SW480 (cell line): ENCODE measurements around the gene HES4.
"Not testable (repeated sequence)": the region's sequence is repeated elsewhere in the genome, so short reads cannot be mapped to it uniquely, and the experiment has no call there.

ENCODE experiments used
- DNase-seq: peaks from one replicate; pipeline ENCODE4 v3.0.0-alpha.2; 2016; ENCODE audit warnings: low spot score

HES4 gene

GRCh38 chr1:1017397-1018320, 17.8 kb upstream of the HES4 start:
- not testable (repeated sequence) for DNase-seq

DNA sequence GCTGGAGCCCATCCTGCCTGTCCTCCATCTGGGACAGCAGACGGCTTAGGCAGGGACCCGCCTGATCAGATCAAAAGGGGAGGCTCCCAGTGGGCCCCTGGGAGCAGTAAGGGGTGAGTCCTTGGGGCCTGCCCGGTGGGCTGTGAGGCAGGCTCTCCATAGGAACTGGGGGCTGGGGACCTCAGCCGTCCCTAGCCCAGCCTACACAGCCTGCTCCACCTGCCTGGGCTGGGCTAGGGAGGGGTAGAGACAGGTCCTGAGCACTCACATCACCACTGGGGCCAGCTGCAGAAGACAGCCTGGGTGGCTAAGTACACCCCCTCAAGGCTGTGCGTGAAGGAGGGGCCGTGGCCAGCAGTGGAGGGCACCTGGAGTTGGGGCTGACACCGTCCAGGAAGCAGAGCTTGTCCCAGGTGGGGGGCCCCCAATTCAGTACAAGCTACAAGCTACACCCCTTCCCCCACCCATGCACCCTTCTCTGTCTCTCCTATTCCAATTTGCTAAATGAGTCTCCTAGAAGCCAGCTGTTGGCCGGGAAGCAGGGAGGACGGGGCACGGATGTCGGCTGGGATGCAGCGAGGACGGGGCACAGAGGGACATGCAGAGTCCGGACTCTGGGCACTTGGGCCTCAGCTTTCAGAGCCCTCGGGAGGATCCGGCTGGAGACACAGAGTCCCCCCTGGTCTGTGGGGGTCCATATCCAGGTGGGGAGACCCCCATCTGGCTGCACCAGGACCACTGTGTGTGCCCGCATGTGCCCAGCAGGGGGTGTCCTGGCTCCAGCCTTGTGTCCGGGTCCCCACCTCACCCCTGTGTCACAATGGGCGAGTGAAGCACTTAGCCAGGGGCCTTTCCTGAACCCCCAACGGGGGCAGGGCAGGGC, 15.1 kb upstream of the HES4 start:
- DNase-seq = no peak

DNA sequence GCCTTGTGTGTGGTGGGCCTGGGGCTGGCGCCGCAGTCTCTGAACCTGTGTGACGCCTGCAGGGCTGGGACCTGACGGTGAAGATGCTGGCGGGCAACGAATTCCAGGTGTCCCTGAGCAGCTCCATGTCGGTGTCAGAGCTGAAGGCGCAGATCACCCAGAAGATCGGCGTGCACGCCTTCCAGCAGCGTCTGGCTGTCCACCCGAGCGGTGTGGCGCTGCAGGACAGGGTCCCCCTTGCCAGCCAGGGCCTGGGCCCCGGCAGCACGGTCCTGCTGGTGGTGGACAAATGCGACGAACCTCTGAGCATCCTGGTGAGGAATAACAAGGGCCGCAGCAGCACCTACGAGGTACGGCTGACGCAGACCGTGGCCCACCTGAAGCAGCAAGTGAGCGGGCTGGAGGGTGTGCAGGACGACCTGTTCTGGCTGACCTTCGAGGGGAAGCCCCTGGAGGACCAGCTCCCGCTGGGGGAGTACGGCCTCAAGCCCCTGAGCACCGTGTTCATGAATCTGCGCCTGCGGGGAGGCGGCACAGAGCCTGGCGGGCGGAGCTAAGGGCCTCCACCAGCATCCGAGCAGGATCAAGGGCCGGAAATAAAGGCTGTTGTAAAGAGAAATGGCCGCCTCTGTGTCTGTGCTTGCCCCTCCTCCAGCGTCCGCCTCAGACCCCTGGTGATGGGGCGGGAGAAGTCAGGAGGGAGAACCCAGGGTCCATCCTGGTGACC, 14.2 kb upstream of the HES4 start:
- DNase-seq = no peak

- DNase-seq = peak; percentile 90
Measured at GRCh38 chr1:1013105-1013921, 13.4 kb upstream of the HES4 start, which contains the start of gene ISG15. ISG15 (plus strand) TSS chr1:1013497; CDS start chr1:1013574, 77 bp downstream.

DNA sequence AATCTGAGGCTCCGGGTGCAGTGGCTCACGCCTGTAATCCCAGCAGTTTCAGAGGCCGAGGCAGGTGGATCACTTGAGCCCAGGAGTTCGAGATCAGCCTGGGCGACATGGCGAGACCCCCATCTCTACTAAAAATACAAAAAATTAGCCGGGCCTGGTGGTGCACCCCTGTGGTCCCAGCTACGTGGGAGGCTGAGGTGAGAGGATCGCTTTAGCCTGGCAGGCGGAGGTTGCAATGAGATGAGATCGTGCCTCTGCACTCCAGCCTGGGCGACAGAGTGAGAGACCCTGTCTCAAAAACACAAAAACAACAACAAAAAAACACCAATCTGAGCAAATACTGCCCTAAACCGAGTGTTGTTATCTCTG, 12.8 kb upstream of the HES4 start:
- DNase-seq = not testable (repeated sequence)

DNA sequence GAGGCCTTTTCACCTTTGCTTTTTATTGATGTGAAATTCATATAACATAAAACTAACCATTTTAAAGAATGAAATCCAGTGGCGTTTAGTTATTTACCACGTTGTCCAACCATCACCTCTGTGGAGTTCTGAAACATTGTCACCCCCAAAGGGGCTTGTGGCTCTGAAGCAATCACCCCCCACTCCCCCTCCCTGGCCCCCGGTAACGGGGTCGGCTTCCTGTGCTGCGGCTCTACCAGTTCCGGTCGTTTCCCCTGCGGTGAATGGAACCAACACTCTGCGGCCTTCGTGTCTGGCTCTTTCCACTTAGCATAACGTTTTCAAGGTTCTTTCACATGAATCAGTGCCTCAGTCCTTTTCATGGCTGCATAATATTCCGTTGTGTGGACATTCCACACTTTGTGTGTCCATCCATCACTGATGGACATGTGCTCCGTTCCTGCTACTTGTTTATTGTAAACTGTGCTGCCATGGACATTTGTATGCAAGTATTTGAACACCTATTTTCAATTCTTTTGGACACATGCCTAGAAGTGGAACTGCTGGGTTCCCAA, 11.6 kb upstream of the HES4 start:
- DNase-seq = no peak

DNA sequence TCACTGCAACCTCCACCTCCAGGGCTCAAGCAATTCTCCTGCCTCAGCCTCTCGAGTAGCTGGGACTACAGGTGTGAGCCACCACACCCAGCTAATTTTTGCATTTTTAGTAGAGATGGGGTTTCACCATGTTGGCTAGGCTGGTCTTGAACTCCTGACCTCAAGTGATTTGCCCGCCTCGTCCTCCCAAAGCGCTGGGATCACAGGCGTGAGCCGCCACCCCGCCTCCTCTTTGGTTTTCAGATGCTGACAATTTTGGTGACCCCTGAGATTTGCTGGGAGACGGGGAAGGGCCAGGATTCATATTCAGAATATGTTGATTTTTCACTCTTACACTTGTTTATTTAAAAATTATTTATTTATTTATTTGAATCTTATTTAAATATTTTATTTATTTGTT, 10.2 kb upstream of the HES4 start:
- not testable (repeated sequence) for DNase-seq

DNA sequence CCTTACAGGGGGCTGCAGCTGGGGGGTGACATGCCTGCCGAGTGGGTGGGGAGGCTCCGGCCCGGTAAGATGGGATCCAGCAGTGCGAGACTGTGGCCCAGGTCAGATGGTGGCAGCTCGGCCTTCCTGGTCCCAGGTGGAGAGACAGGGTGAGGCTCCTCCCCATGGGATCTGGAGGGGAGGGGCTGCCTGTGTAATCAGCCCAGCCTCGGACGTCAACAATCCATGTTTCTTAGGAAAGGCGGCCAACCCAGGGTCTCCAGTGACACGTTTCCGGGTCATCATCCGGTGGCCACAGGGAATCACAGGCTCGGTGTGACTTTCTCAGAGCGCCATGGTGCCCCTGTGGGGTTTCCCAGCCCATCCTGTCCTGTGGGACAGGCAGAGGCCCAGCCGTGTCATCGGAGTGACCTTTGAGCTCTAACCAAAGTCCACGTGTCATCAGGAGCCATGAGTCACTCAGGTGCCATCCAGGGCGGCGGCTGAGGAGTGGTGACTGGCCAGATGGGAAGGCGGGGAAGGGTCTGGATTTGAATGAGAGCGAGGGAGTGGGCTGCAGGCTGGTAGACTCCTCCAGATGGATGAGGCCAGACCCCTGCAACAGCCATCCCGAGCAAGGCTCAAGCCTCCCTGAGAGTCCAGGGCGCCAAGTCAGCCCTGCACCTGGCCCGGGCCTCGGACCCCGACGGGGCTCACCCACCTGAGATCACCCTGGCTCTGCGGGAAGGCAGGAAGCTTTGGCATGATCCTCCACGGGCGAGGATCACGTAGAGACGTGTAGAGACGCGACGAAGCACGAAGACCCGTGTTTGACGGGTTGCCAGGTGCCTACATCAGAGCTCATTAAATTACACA, 6.6 kb upstream of the HES4 start:
- peak; percentile 97 for DNase-seq

GRCh38 chr1:1005774-1006304, 5.9 kb upstream of the HES4 start:
- no peak for DNase-seq

DNA sequence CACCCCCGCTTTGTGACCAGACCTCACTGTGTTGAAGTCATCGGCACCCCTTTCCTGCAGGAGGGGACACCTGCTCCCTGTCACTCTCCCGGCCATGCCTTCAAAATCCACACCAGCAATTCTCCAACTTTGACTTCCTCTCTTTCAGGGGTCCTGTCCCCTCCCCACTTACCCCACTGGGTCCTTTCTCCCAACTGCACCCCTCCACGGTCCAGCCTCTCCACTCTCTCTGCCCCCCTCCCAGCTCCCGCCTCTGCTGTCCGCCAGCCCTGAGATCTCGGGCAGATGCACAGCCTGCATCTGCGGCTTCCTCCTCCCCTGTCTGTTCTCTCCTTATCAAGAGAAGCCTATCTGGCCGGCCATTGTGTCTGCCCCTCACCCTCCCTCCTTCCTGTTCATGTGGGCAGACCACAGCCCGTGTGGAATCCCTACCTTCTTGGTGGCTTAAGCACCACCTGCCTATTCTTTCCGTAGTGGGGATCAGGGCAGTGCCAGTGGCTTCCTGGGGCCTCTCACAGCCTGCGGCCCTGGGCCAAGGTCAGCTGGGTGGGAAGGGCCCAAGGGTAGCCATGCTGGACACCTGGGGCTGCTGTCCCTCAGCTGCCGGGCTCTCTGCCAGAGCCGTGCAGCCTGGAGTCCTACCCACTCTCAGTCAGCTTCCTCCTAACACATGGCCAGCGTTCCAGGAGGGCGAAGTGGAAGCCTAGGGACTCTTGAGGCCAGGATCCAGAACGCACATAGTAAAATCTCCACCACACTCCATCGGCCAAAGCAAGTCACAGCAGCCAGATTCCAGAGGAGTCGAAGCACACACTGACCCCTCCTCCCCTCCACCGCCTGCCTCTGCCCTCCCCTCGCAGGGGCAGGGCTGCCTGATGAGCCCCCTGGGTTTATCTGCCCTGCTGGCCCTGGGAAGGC, 5.1 kb upstream of the HES4 start:
- peak; percentile 84 for DNase-seq

DNA sequence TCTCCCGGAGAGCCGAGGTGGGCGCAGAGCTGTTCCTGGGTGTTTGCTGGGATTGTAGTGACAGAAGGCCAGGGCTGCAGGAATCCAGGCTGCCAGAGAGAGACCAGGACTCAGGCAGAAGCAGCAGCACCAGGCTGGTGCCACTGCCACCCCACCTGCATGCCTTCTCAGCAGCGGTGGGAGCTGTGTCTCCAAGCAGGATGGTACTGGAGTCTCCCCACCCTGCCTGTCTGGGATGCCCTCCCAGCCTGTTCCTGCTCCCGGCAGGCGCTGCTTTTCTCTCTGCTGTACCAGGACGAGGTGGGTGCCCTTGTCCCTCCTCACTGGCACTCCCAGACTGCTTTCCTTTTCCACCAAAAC, 4.5 kb upstream of the HES4 start:
- DNase-seq = no peak

DNA sequence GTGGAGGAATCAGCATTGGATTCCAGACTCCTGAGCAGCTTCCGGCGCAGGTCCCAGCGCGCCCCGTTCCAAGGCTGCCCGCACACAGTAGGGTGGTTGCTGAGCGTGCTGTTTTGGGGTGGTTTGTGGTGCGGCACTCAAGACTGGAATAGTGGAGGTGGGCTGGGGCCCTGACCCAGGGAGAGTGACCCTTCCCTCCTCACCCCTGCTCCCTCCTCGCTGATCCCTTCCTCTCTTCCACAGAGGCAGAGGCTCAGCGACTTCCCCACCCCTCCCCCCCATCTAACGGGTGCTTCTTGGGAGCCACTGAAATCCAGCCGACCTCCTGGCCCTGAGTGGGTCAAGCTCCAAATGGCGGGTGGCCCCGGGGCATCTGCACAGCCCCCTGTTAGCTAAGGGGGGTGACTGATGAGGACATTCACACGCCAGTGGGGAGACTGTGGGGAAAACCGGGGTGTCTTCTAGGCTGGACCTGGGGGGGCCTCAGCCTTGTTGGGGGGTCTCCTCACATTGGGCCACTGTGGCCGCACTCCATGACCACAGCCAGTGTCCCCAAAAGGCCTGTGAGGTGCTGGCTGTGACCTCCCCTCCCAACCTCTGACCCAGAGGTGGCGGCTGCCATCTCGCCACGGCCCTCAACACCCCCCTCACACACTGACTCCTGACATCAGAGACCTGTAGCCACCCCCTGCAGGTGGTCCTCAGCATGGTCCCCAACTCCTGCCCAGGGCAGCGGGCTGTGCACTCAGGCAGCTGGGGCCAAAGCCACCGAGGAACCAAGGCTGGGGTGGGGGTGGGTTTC, 3.9 kb upstream of the HES4 start:
- no peak for DNase-seq

- DNase-seq = no peak
Measured at GRCh38 chr1:1001057-1001783, 1.3 kb upstream of the HES4 start.

DNA sequence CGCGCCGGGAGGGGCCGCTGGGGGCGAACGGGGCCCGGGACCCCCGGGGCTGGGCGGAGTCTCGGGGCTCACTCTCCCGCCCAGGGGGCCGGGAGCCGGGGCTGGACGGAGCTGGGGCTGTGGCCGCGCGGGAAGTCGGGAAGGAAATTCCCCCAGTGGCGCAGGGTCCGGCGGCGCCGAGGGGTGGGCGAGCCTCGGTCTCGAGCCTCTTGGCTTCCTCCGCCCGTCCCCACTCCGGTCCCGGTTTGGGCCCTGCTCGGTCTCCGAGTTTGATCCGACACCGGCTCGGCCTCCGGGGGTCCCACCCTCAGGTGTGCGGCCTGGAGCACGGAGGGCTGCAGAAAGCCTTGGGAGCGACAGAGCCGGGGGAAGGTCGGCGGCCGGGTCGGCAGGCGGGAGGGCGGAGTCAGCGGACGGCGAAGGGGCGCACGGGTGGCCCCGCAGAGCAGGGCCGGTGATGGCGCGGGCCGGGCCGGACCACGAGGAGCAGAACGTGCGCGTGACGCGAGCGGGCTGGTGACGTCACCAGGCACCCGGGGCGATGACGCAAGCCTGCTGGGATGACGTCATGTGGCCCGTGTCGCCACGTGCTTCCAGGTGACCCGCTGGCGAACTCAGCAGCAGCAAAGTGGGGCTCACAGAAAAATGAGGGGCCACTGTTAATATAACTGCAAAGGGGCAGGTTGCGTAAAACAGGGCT, 610 bp upstream of the HES4 start:
- peak; percentile 88 for DNase-seq

- DNase-seq = no peak
Measured at GRCh38 chr1:998995-999724, 737 bp downstream of the HES4 start.

GRCh38 chr1:998745-998994, 1.2 kb downstream of the HES4 start:
- peak; percentile 40 for DNase-seq
